Measurements from ENCODE around the gene OR7A5. TPM values are rescaled to one million over a fixed set of nuclear protein-coding genes. Genes with fewer than 3 reads are reported as not detected.
"Not testable (repeated sequence)": the region's sequence is repeated elsewhere in the genome, so short reads cannot be mapped to it uniquely, and the experiment has no call there.

OR7A5 gene
- total and polyA plus RNA-seq, 4 donors, result not detected

GRCh38 chr19:14795078-14795721 lies 39.8 kb downstream of the OR7A5 start (continued):
- TF ChIP-seq FOXA2 (IDR thresholded peaks at IDR 0.05), result no peak
- TF ChIP-seq TAF1 (conservative IDR thresholded peaks at IDR 0.05), result no peak
- TF ChIP-seq RXRA (IDR thresholded peaks at IDR 0.05), result no peak
- no peak for TF ChIP-seq CTCF (IDR thresholded peaks at IDR 0.05; ENCODE audit: low read depth, low read length, missing input control)
- TF ChIP-seq, protein P1, sequence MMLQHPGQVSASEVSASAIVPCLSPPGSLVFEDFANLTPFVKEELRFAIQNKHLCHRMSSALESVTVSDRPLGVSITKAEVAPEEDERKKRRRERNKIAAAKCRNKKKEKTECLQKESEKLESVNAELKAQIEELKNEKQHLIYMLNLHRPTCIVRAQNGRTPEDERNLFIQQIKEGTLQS (IDR thresholded peaks at IDR 0.05), result no peak

- H3K9ac ChIP-seq (ENCODE audit: low read depth in 1 of 2, low read length in 2 of 2); H3K27ac ChIP-seq (ENCODE audit: low read depth in 1 of 2, low read length in 2 of 2); H3K9me3 ChIP-seq (ENCODE audit: control insufficient read depth in 4 of 4, low read length in 3 of 4); H3K36me3 ChIP-seq (ENCODE audit: control insufficient read depth in 4 of 4, insufficient read depth in 3 of 4, low read depth in 1 of 4, low read length in 3 of 4); H3K27me3 ChIP-seq (ENCODE audit: control insufficient read depth in 4 of 4, insufficient read depth in 4 of 4, low read length in 3 of 4); DNase-seq (ENCODE audit: low spot score); H3K4me1 ChIP-seq (ENCODE audit: control insufficient read depth in 4 of 4, insufficient read depth in 4 of 4, low read length in 3 of 4); H3K4me3 ChIP-seq (ENCODE audit: low read depth in 1 of 3, low read length in 3 of 3): not testable (repeated sequence)
- 87% methylated on average over 6 of the region's 6 CpGs for WGBS
Measured at GRCh38 chr19:14792250-14792649, 42.7 kb downstream of the OR7A5 start.

- Histone ChIP-seq H3K27me3 (ENCODE audit: control insufficient read depth in 4 of 4, insufficient read depth in 4 of 4, low read length in 3 of 4) (peaks cover 0 to 4% (median 0%) of the 10 kb centered on the region in 4 donors), H3K9ac (ENCODE audit: low read depth in 1 of 2, low read length in 2 of 2) (no peak overlapping the region), H3K9me3 (ENCODE audit: control insufficient read depth in 4 of 4, low read length in 3 of 4) (no peaks in the 10 kb centered on the region), H3K27ac (ENCODE audit: low read depth in 1 of 2, low read length in 2 of 2) (no peak overlapping the region), H3K4me3 (ENCODE audit: low read depth in 1 of 3, low read length in 3 of 3) (no peak overlapping the region), H3K36me3 (ENCODE audit: control insufficient read depth in 4 of 4, insufficient read depth in 3 of 4, low read depth in 1 of 4, low read length in 3 of 4) (no peaks in the 10 kb centered on the region), H3K4me1 (ENCODE audit: control insufficient read depth in 4 of 4, insufficient read depth in 4 of 4, low read length in 3 of 4) (no peaks in the 10 kb centered on the region)
- 20% methylated on average over 18 of the region's 18 CpGs for WGBS
- TF ChIP-seq EGR1 (IDR thresholded peaks at IDR 0.05; ENCODE audit: low read depth in 2 of 2) (no peak), RAD21 (IDR thresholded peaks at IDR 0.05) (peak in 1 of 2 donors; percentile 59), CTCF (IDR thresholded peaks at IDR 0.05; ENCODE audit: low read depth, low read length, missing input control) (peak; percentile 18), RXRA (IDR thresholded peaks at IDR 0.05) (no peak)
- DNase-seq (ENCODE audit: low spot score), result peak; percentile 48
Measured at GRCh38 chr19:14786421-14786851, 48.5 kb downstream of the OR7A5 start.

- H3K36me3 ChIP-seq (ENCODE audit: control insufficient read depth in 4 of 4, insufficient read depth in 3 of 4, low read depth in 1 of 4, low read length in 3 of 4); H3K27me3 ChIP-seq (ENCODE audit: control insufficient read depth in 4 of 4, insufficient read depth in 4 of 4, low read length in 3 of 4); H3K4me3 ChIP-seq (ENCODE audit: low read depth in 1 of 3, low read length in 3 of 3); DNase-seq (ENCODE audit: low spot score); H3K4me1 ChIP-seq (ENCODE audit: control insufficient read depth in 4 of 4, insufficient read depth in 4 of 4, low read length in 3 of 4); H3K9ac ChIP-seq (ENCODE audit: low read depth in 1 of 2, low read length in 2 of 2); H3K9me3 ChIP-seq (ENCODE audit: control insufficient read depth in 4 of 4, low read length in 3 of 4): not testable (repeated sequence)
- WGBS, result 58% methylated on average over 9 of the region's 11 CpGs
- H3K27ac ChIP-seq (ENCODE audit: low read depth in 1 of 2, low read length in 2 of 2), result peak overlapping the region in 1 of 2 donors; percentile 28
Measured at GRCh38 chr19:14785102-14785793, 49.7 kb downstream of the OR7A5 start.

DNA sequence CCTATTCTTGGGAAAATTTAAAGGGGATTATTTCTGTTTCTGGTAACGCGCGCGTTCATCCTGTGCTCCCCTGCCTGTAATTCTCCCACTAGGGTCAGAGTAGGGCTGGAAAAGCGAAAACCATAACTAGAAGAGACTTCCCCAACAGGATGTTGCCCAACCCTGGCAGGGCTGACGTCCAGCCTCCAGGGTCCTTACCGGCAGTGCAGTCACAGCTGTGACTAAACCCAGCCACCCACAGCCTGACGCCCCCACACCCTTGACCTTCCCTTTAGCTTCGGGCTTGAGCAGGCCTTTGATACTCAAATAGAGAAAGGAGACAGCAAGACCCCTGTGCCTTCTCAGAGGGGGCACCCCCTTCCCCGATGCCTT lies 50.3 kb downstream of the OR7A5 start:
- not testable (repeated sequence) for H3K9ac ChIP-seq (ENCODE audit: low read depth in 1 of 2, low read length in 2 of 2); H3K27me3 ChIP-seq (ENCODE audit: control insufficient read depth in 4 of 4, insufficient read depth in 4 of 4, low read length in 3 of 4); H3K9me3 ChIP-seq (ENCODE audit: control insufficient read depth in 4 of 4, low read length in 3 of 4); DNase-seq (ENCODE audit: low spot score); H3K36me3 ChIP-seq (ENCODE audit: control insufficient read depth in 4 of 4, insufficient read depth in 3 of 4, low read depth in 1 of 4, low read length in 3 of 4); H3K4me3 ChIP-seq (ENCODE audit: low read depth in 1 of 3, low read length in 3 of 3); H3K27ac ChIP-seq (ENCODE audit: low read depth in 1 of 2, low read length in 2 of 2); H3K4me1 ChIP-seq (ENCODE audit: control insufficient read depth in 4 of 4, insufficient read depth in 4 of 4, low read length in 3 of 4)
- 51% methylated on average over 9 of the region's 10 CpGs for WGBS

DNA sequence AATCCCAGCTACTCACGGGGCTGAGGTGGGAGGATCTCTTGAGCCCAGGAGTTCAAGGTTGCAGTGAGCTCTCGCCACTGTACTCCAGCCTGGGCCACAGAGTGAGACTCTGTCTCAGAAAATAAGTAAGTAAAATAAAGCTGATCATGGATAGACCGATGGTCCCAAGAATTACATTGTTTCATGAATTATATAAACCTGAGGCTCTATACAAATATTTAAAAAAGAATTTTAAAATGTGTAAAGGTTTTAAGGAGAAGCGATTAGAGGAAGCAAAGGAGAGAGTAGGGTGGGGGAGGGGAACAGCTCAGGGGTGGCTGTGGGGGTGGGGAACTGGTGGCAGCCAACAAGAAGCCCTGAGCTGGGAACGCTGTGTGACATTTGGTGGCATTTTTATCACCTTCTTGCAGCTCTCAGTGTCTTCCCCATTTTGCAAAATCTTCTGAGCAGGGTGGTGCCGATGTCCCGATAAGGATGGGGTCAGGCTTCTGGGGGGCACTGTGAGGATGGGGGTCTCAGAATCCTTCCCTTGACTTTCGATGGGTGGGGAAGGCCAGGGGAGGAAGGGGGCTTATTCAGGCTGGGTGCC lies 51.5 kb downstream of the OR7A5 start:
- not testable (repeated sequence) for H3K36me3 ChIP-seq (ENCODE audit: control insufficient read depth in 4 of 4, insufficient read depth in 3 of 4, low read depth in 1 of 4, low read length in 3 of 4); H3K9ac ChIP-seq (ENCODE audit: low read depth in 1 of 2, low read length in 2 of 2); H3K4me1 ChIP-seq (ENCODE audit: control insufficient read depth in 4 of 4, insufficient read depth in 4 of 4, low read length in 3 of 4); H3K9me3 ChIP-seq (ENCODE audit: control insufficient read depth in 4 of 4, low read length in 3 of 4); H3K27me3 ChIP-seq (ENCODE audit: control insufficient read depth in 4 of 4, insufficient read depth in 4 of 4, low read length in 3 of 4); DNase-seq (ENCODE audit: low spot score); H3K4me3 ChIP-seq (ENCODE audit: low read depth in 1 of 3, low read length in 3 of 3)
- peak overlapping the region in 1 of 2 donors; percentile 12 for H3K27ac ChIP-seq (ENCODE audit: low read depth in 1 of 2, low read length in 2 of 2)
- 53% methylated on average over 7 of the region's 8 CpGs for WGBS
